Left ventricle myocardium inferior (tissue), 1 donor: Measurements from ENCODE around the gene TRABD2A. TPM values are rescaled to one million over a fixed set of nuclear protein-coding genes. Genes with fewer than 3 reads are reported as not detected.
A peak's percentile ranks its signal among the peaks of the same experiment; 100 is the strongest.

Experiments
- DNase-seq: peaks from one replicate; pipeline ENCODE4 v3.0.0-alpha.2; 2020
- H3K27ac ChIP-seq: fragments of 200-600 bp; replicated peaks from 2 replicates; pipeline ENCODE4 v1.8.0; 2021
- H3K27me3 ChIP-seq: fragments of 200-600 bp; 2 replicates; pipeline ENCODE4 v1.8.0; 2021; ENCODE audit warnings: low read depth
- H3K36me3 ChIP-seq: fragments of 200-600 bp; 2 replicates; pipeline ENCODE4 v1.8.0; 2021
- H3K4me1 ChIP-seq: fragments of 200-600 bp; 2 replicates; pipeline ENCODE4 v1.8.0; 2021
- H3K4me3 ChIP-seq: fragments of 200-600 bp; 2 replicates; pipeline ENCODE4 v1.8.0; 2021; ENCODE audit warnings: mild to moderate bottlenecking, moderate library complexity
- H3K9me3 ChIP-seq: fragments of 200-600 bp; replicated peaks from 2 replicates; pipeline ENCODE4 v1.8.0; 2021
- intact Hi-C: fragments of 100-400 bp; cut with micrococcal nuclease; formaldehyde crosslinking; loops from one replicate; pipeline ENCODE4 v1.11.0; 2022
- total RNA-seq: library from RNA; stranded (reverse); fragmentation: NEBNext Ultra II Directional; extraction: Animal tissue kit (Norgen Biotek cat#: 25700); gene quantifications from one replicate; pipeline ENCODE4 v1.2.1, GENCODE V29; 2021
- TF ChIP-seq, protein P1 (sequence below): fragments of 200-600 bp; IDR thresholded peaks from 2 replicates; pipeline ENCODE4 v1.8.0; 2021; ENCODE audit warnings: antibody characterized with exemption, mild to moderate bottlenecking, borderline replicate concordance
- donor health status: DM: no; HTN: yes; CAD: no; lungs with severe emphysema.

Gene TRABD2A
- total RNA-seq, 1 donor from 2014 or later: 0.49 TPM

DNA sequence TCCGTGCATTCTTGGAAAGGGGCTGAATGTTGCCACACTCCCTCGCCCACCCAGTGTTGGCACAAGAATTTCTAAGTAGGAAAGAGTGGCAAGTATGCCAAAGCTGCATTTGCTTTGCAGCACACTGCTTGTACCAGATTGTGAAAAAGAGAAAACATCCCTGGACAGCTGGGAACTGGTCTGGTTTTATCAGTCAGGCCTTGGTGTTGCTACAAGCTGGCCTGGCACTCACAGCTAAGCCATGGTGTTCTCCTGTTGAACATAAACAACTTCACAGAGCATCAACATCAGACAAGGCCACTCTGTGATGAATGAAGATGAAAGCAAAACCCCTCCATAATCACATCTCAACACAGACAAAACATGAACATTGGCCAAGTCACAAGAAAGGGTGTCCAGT, 4.2 kb upstream of the TRABD2A start:
- H3K36me3 ChIP-seq: no peaks in the 10 kb centered on the region
- peaks cover 38% of the 10 kb centered on the region for H3K27me3 ChIP-seq
- intact Hi-C loops: no loop called here
- H3K4me1 ChIP-seq: peaks cover 25% of the 10 kb centered on the region
- H3K4me3 ChIP-seq: no peak overlapping the region
- DNase-seq: no peak
- no peak overlapping the region for H3K27ac ChIP-seq
- TF ChIP-seq, protein P1, sequence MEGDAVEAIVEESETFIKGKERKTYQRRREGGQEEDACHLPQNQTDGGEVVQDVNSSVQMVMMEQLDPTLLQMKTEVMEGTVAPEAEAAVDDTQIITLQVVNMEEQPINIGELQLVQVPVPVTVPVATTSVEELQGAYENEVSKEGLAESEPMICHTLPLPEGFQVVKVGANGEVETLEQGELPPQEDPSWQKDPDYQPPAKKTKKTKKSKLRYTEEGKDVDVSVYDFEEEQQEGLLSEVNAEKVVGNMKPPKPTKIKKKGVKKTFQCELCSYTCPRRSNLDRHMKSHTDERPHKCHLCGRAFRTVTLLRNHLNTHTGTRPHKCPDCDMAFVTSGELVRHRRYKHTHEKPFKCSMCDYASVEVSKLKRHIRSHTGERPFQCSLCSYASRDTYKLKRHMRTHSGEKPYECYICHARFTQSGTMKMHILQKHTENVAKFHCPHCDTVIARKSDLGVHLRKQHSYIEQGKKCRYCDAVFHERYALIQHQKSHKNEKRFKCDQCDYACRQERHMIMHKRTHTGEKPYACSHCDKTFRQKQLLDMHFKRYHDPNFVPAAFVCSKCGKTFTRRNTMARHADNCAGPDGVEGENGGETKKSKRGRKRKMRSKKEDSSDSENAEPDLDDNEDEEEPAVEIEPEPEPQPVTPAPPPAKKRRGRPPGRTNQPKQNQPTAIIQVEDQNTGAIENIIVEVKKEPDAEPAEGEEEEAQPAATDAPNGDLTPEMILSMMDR: no peak
- H3K9me3 ChIP-seq: no peaks in the 10 kb centered on the region

DNA sequence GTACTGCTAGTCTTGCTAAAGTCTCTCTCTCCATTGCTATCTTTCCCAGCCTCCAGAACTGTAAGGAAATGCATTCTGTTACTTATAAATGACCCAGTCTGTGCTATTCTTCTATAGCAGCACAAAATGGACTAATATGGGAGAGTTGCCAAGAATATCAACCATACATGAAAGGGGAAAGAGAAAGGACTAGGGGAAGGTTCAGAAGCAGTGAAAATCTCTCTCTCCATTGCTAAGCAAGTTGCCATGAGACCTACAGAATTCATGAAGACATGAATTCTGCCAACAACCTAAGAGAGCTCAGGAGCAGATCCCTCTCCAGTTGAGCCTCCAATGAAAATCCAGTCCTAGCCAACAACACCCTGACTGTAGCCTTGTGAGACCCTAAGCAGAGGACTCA, 3.6 kb upstream of the TRABD2A start:
- no peak overlapping the region for H3K4me3 ChIP-seq
- TF ChIP-seq, protein P1: no peak
- peaks cover 32% of the 10 kb centered on the region for H3K4me1 ChIP-seq
- no peak overlapping the region for H3K27ac ChIP-seq
- H3K9me3 ChIP-seq: no peaks in the 10 kb centered on the region
- intact Hi-C loops: loop anchor here (5.0 kb wide), 1 partner anchor 387 kb away; no protein-coding TSS in a partner anchor
- no peak for DNase-seq
- H3K36me3 ChIP-seq: no peaks in the 10 kb centered on the region
- peaks cover 45% of the 10 kb centered on the region for H3K27me3 ChIP-seq

DNA sequence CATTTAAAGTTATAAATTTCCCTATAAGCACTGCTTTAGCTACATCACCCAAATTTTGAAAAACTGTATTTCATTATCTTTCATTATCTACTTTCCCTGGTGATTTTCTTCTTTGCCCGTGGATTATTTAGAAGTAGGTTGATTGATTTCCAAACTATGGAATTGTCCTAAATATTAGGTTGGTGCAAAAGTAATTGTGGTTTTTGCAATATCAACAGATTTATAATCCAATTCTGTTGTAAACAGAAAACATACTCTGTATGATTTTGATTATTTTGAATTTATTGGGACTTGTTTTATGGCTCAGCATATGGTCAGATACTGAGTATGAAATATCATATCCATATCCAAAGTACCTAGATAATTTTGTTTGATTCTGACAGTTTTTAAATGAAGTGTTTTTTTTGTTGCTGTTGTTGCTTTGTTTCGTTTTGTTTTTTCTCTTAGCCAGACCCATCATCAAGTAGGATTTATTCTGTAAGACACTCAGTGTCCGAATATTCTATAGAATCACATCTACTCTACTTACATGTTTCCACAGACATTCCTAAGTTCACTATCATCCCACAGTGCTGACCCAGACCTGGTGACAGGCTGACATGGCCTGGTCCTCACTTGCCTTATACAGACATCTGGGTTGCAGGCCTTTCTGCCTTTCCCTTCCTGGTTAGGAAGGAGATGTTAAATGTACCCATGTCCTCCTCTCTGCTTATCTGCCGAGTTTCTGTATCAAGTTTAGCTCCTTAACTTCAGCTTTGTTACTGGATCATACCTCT, 2.1 kb upstream of the TRABD2A start:
- H3K4me1 ChIP-seq: peaks cover 26% of the 10 kb centered on the region
- no peaks in the 10 kb centered on the region for H3K36me3 ChIP-seq
- H3K9me3 ChIP-seq: no peaks in the 10 kb centered on the region
- intact Hi-C loops: loop anchor here (5.0 kb wide), 1 partner anchor 386 kb away; no protein-coding TSS in a partner anchor
- TF ChIP-seq, protein P1: no peak
- H3K4me3 ChIP-seq: no peak overlapping the region
- no peak overlapping the region for H3K27ac ChIP-seq
- peaks cover 57% of the 10 kb centered on the region for H3K27me3 ChIP-seq
- DNase-seq: no peak

DNA sequence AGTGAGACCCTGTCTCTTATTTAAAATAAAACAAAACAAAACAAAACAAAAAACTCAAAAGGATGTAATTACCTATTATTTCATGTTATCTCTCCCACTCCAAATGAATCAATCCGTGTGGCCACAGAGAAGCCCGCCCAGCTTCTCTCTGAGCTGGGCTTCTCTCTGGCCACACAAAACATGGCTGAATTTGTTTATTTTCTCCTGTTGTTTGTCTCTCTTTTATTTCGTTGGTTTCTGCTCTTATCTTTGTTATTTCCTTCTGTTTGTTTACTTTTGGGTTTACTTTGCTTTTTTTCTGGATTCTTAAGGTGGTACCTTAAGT, 1.5 kb upstream of the TRABD2A start:
- Histone ChIP-seq H3K27me3 (peaks cover 57% of the 10 kb centered on the region), H3K4me1 (peaks cover 26% of the 10 kb centered on the region), H3K27ac (no peak overlapping the region), H3K9me3 (no peaks in the 10 kb centered on the region), H3K36me3 (no peaks in the 10 kb centered on the region), H3K4me3 (peak overlapping the region; percentile 70)
- DNase-seq: no peak
- intact Hi-C loops: loop anchor here (5.0 kb wide), 1 partner anchor 385 kb away; no protein-coding TSS in a partner anchor
- TF ChIP-seq, protein P1: peak; percentile 5

DNA sequence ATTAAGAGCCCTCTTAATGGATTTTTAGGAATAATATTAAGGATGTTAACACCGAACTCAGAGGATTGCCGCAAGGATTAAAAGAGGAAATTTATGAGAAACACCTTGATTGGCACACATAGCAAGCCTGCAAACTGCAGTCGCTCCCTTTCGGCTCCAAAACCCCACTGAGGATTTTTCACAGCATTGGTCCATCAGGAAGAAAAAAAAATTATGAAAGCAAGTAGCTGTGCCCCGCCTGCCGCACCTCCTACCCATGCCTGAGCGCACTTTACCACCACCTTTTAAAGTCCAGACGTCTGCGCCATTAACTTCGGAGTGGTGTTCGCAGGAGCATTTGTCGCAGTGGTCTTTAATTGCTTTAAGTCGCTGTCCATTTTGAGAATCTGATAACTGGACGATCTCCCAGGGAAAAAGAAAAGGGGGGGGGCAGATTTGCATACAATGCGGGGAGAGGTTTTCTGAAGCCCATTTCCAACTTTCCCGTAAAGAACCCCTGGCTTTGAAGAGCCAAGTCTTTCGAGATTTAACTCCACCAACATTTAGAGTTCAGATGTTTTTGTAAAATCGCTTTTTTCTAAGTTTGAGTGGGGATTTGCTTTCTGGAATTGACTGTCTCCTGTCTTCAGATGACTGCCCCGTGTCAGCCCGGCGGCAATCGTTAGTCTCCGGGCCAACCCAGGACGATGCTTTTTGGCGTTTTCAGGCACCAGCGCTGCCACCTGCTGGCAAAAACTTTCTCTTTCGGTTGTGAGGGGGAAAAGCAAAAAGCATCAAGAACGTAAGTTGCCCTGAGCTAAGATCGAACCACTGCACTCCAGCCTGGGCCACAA, 913 bp upstream of the TRABD2A start:
- peaks cover 57% of the 10 kb centered on the region for H3K27me3 ChIP-seq
- H3K27ac ChIP-seq: peak overlapping the region; percentile 18
- TF ChIP-seq, protein P1: peak; percentile 80
- H3K36me3 ChIP-seq: no peaks in the 10 kb centered on the region
- no peaks in the 10 kb centered on the region for H3K9me3 ChIP-seq
- intact Hi-C loops: loop anchor here (5.0 kb wide), 1 partner anchor 384 kb away; no protein-coding TSS in a partner anchor
- DNase-seq: peak; percentile 72
- H3K4me3 ChIP-seq: peak overlapping the region; percentile 70
- H3K4me1 ChIP-seq: peaks cover 26% of the 10 kb centered on the region
